Common myeloid progenitor, CD34-positive (primary cell): ENCODE results near the gene SIGLEC5.

ENCODE experiments used
- CTCF ChIA-PET: fragments of 350-600 bp; sonication (Branson Sonifier 250); formaldehyde crosslinking; loops from one replicate; lab custom pipeline; 2021; ENCODE audit warnings: antibody characterized with exemption; lab: Charles Lee
- POLR2A ChIA-PET: fragments of 350-600 bp; sonication (Branson Sonifier 250); formaldehyde crosslinking; loops from one replicate; lab custom pipeline; 2021; ENCODE audit warnings: antibody characterized with exemption; lab: Charles Lee
- DNase-seq, 3 donors: peaks; one replicate each; pipeline versions ENCODE4 v3.0.0 to v3.0.0-alpha.2; 2013
- H3K27ac ChIP-seq, 2 experiments: 1 replicate in 1 of 2; 2 replicates in 1 of 2; pipeline ENCODE4 v1.7.0; 2013; ENCODE audit warnings: inconsistent platforms in 2 of 2, low read length in 2 of 2, mild to moderate bottlenecking in 2 of 2, low read depth in 1 of 2, moderate library complexity in 1 of 2; ENCODE audit not compliant: severe bottlenecking in 2 of 2, insufficient read depth in 1 of 2, poor library complexity in 1 of 2
- H3K27me3 ChIP-seq, 5 experiments: replicated peaks in 2 of 5; 1 replicate in 3 of 5; 2 replicates in 2 of 5; pipeline versions ENCODE4 v1.6.1 to v1.7.0; 2013; ENCODE audit warnings: low read length in 4 of 5, mild to moderate bottlenecking in 2 of 5, moderate library complexity in 2 of 5, inconsistent platforms in 1 of 5; ENCODE audit not compliant: insufficient read depth in 5 of 5, control insufficient read depth in 4 of 5
- H3K36me3 ChIP-seq, 4 experiments: 1 replicate in 2 of 4; 2 replicates in 2 of 4; pipeline versions ENCODE4 v1.6.1 to v1.7.0; 2013; ENCODE audit warnings: low read length in 3 of 4, control low read depth in 1 of 4, mild to moderate bottlenecking in 1 of 4; ENCODE audit not compliant: control insufficient read depth in 4 of 4, insufficient read depth in 4 of 4
- H3K4me1 ChIP-seq, 4 experiments: 1 replicate in 3 of 4; 2 replicates in 1 of 4; pipeline versions ENCODE4 v1.6.1 to v1.7.1; 2013; ENCODE audit warnings: low read length in 3 of 4, mild to moderate bottlenecking in 3 of 4, control low read depth in 1 of 4, inconsistent platforms in 1 of 4, moderate library complexity in 1 of 4; ENCODE audit not compliant: control insufficient read depth in 4 of 4, insufficient read depth in 4 of 4; ENCODE audit errors: control extremely low read depth in 1 of 4
- H3K4me3 ChIP-seq, 7 experiments: 1 replicate in 4 of 7; 2 replicates in 3 of 7; pipeline versions ENCODE4 v1.5.1 to v1.7.0; 2013; ENCODE audit warnings: mild to moderate bottlenecking in 7 of 7, low read length in 6 of 7, moderate library complexity in 6 of 7, inconsistent platforms in 2 of 7, low read depth in 2 of 7, control low read depth in 1 of 7; ENCODE audit not compliant: insufficient read depth in 4 of 7, control insufficient read depth in 1 of 7; ENCODE audit errors: extremely low read depth in 1 of 7
- H3K9me3 ChIP-seq, 5 experiments: 1 replicate in 4 of 5; 2 replicates in 1 of 5; pipeline versions ENCODE4 v1.6.1 to v1.7.1; 2013; ENCODE audit warnings: low read length in 4 of 5, mild to moderate bottlenecking in 2 of 5, inconsistent platforms in 1 of 5, low read depth in 1 of 5, moderate library complexity in 1 of 5; ENCODE audit not compliant: control insufficient read depth in 4 of 5, insufficient read depth in 2 of 5; ENCODE audit errors: control extremely low read depth in 1 of 5
- WGBS: methylation state at CpG from one replicate; pipeline ENCODE4 v1.1.5; 2013; ENCODE audit not compliant: insufficient coverage; 5-methylcytosine and 5-hydroxymethylcytosine counted together

The SIGLEC5 gene

GRCh38 chr19:51571599-51571998, 58.6 kb downstream of the SIGLEC5 start:
- H3K4me3 ChIP-seq, result peak overlapping the region in 6 of 7 experiments; percentile 78 to 89 (median 86)
- peaks cover 4 to 25% (median 14%) of the 10 kb centered on the region in 4 experiments for H3K36me3 ChIP-seq
- ChIA-PET POLR2A (interaction anchor here (0.6 kb wide), 1 partner anchor 1173 kb away, joined by 3 read pairs; no protein-coding TSS in a partner anchor), CTCF (interaction anchor here (1.0 to 1.5 kb wide), 5 partner anchors 9 to 99 kb away, joined by 3 to 5 read pairs (median 3); no protein-coding TSS in a partner anchor)
- WGBS, result 9% methylated on average over 8 of the region's 8 CpGs
- no peaks in the 10 kb centered on the region for H3K9me3 ChIP-seq
- DNase-seq, result peak in 1 of 3 donors; percentile 33
- peaks cover 0 to 10% (median 0%) of the 10 kb centered on the region in 5 experiments for H3K27me3 ChIP-seq
- peak overlapping the region; percentile 71 to 79 for H3K27ac ChIP-seq
- peaks cover 0 to 26% (median 21%) of the 10 kb centered on the region in 4 experiments for H3K4me1 ChIP-seq

- ChIA-PET CTCF (interaction anchor here (1.0 to 1.5 kb wide), 5 partner anchors 10 to 98 kb away, joined by 3 to 5 read pairs (median 3); no protein-coding TSS in a partner anchor), POLR2A (no interaction called here)
- Histone ChIP-seq H3K9me3 (no peaks in the 10 kb centered on the region), H3K27me3 (peaks cover 0 to 10% (median 0%) of the 10 kb centered on the region in 5 experiments), H3K36me3 (peaks cover 4 to 21% (median 14%) of the 10 kb centered on the region in 4 experiments), H3K27ac (peak within 1 kb of the TSS; percentile 71 to 79), H3K4me3 (peak within 1 kb of the TSS; percentile 37 to 89 (median 86)), H3K4me1 (peaks cover 0 to 31% (median 21%) of the 10 kb centered on the region in 4 experiments)
- DNase-seq, result peak; percentile 88 to 92 (median 91)
- WGBS, result 0% methylated on average over 18 of the region's 30 CpGs
Observed at GRCh38 chr19:51570962-51571575, 59.1 kb downstream of the SIGLEC5 start, which contains the start of gene ZNF175. TSS of gene ZNF175 (plus strand) at chr19:51571283. CDS start at chr19:51573330, 2,047 bp downstream.

GRCh38 chr19:51568456-51568855, 61.7 kb downstream of the SIGLEC5 start:
- no peak overlapping the region for H3K4me3 ChIP-seq
- 90% methylated on average over 1 of the region's 1 CpG for WGBS
- H3K9me3 ChIP-seq, result no peaks in the 10 kb centered on the region
- H3K27me3 ChIP-seq, result peaks cover 0 to 18% (median 0%) of the 10 kb centered on the region in 5 experiments
- H3K36me3 ChIP-seq, result peaks cover 0 to 5% (median 3%) of the 10 kb centered on the region in 4 experiments
- H3K27ac ChIP-seq, result no peak overlapping the region
- peaks cover 4 to 54% (median 36%) of the 10 kb centered on the region in 4 experiments for H3K4me1 ChIP-seq
- DNase-seq, result no peak
- ChIA-PET POLR2A (interaction anchor here (0.5 to 0.6 kb wide), 2 partner anchors 326 to 1003 kb away, joined by 3 to 5 read pairs; no protein-coding TSS in a partner anchor), CTCF (no interaction called here)

- POLR2A ChIA-PET, result no interaction called here
- Histone ChIP-seq H3K4me3 (no peak overlapping the region), H3K4me1 (peaks cover 4 to 46% (median 28%) of the 10 kb centered on the region in 4 experiments), H3K36me3 (no peaks in the 10 kb centered on the region), H3K9me3 (no peaks in the 10 kb centered on the region), H3K27me3 (peaks cover 0 to 18% (median 2%) of the 10 kb centered on the region in 5 experiments), H3K27ac (no peak overlapping the region)
- CTCF ChIA-PET, result no interaction called here
- DNase-seq, result no peak
- WGBS, result 100% methylated on average over 2 of the region's 4 CpGs
Observed at GRCh38 chr19:51567583-51567982, 62.6 kb downstream of the SIGLEC5 start.

- Histone ChIP-seq H3K4me3 (no peak overlapping the region), H3K36me3 (no peaks in the 10 kb centered on the region), H3K27me3 (peaks cover 0 to 18% (median 2%) of the 10 kb centered on the region in 5 experiments), H3K9me3 (no peaks in the 10 kb centered on the region), H3K27ac (no peak overlapping the region), H3K4me1 (peaks cover 4 to 37% (median 19%) of the 10 kb centered on the region in 4 experiments)
- ChIA-PET CTCF (interaction anchor here (1.1 to 1.2 kb wide), 2 partner anchors 53 to 56 kb away, joined by 3 read pairs; no protein-coding TSS in a partner anchor), POLR2A (no interaction called here)
- no peak for DNase-seq
- WGBS, result 50% methylated on average over 2 of the region's 8 CpGs
Observed at GRCh38 chr19:51566489-51567100, 63.6 kb downstream of the SIGLEC5 start.

- ChIA-PET CTCF (interaction anchor here (0.9 to 1.7 kb wide), 6 partner anchors 17 to 92 kb away, joined by 3 to 8 read pairs (median 3); no protein-coding TSS in a partner anchor), POLR2A (interaction anchor here (1.1 kb wide), 1 partner anchor 18 kb away, joined by 3 read pairs; no protein-coding TSS in a partner anchor)
- H3K9me3 ChIP-seq, result no peaks in the 10 kb centered on the region
- peaks cover 0 to 21% (median 2%) of the 10 kb centered on the region in 5 experiments for H3K27me3 ChIP-seq
- no peak overlapping the region for H3K4me3 ChIP-seq
- H3K4me1 ChIP-seq, result peaks cover 4 to 36% (median 17%) of the 10 kb centered on the region in 4 experiments
- DNase-seq, result peak in 2 of 3 donors; percentile 31 to 36
- WGBS, result 49% methylated on average over 3 of the region's 4 CpGs
- H3K36me3 ChIP-seq, result no peaks in the 10 kb centered on the region
- no peak overlapping the region for H3K27ac ChIP-seq
Observed at GRCh38 chr19:51565583-51565982, 64.6 kb downstream of the SIGLEC5 start.
